ENCODE results near the gene OR4C46. TPM values are rescaled to one million over a fixed set of nuclear protein-coding genes. Genes with fewer than 3 reads are reported as not detected.

The OR4C46 gene
- total RNA-seq: not detected

GRCh38 chr11:54603898-54604297 is at the start of gene OR4C46:
OR4C46 (minus strand) TSS chr11:54603998; CDS start chr11:54603998, 0 bp downstream.

Other genes with a start within 250 kb of the OR4C46 start
- not detected for gene OR4A5, start 102.8 kb upstream of the OR4C46 start, total RNA-seq